HepG2 (cell line): ENCODE results near the gene ZNF222. TPM values are rescaled to one million over a fixed set of nuclear protein-coding genes. Genes with fewer than 3 reads are reported as not detected.

Experiments used
- CREB1 ChIP-seq, 2 experiments: fragments of 450-650 bp in 1 of 2; IDR thresholded peaks; 2 replicates each; pipeline ENCODE4 v1.6.1; 2016 to 2017; ENCODE audit warnings: control low read depth in 1 of 2, mild to moderate bottlenecking in 1 of 2, missing compliant biosample characterization in 1 of 2, missing genetic modification characterization in 1 of 2
- FIP1L1 ChIP-seq: fragments of 200-400 bp; formaldehyde crosslinking; IDR thresholded peaks from 2 replicates; pipeline ENCODE4 v1.6.1; 2018; ENCODE audit warnings: low read depth, mild to moderate bottlenecking, low read length, moderate library complexity, borderline replicate concordance; ENCODE audit not compliant: insufficient read depth
- JUN ChIP-seq: sonication (generic); formaldehyde crosslinking; IDR thresholded peaks from 2 replicates; pipeline ENCODE4 v1.4.0; 2020; ENCODE audit warnings: mild to moderate bottlenecking, missing genetic modification reagents
- KAT8 ChIP-seq: IDR thresholded peaks from 2 replicates; pipeline ENCODE4 v1.6.1; 2016; ENCODE audit warnings: missing genetic modification reagents, missing compliant biosample characterization
- KDM2A ChIP-seq: sonication (generic); formaldehyde crosslinking; IDR thresholded peaks from 2 replicates; pipeline ENCODE4 v1.4.0; 2020; ENCODE audit warnings: low read depth, missing genetic modification reagents, borderline replicate concordance
- MXD4 ChIP-seq: IDR thresholded peaks from 2 replicates; pipeline ENCODE4 v1.6.1; 2016; ENCODE audit warnings: mild to moderate bottlenecking, missing biosample characterization, missing genetic modification reagents
- PCBP1 ChIP-seq: fragments of 200-400 bp; formaldehyde crosslinking; IDR thresholded peaks from 2 replicates; pipeline ENCODE4 v1.6.1; 2017; ENCODE audit warnings: mild to moderate bottlenecking, low read depth, low read length, borderline replicate concordance
- SETDB1 ChIP-seq: sonication (generic); formaldehyde crosslinking; IDR thresholded peaks from 2 replicates; pipeline ENCODE4 v1.5.1; 2020; ENCODE audit warnings: missing genetic modification reagents, mild to moderate bottlenecking, borderline replicate concordance
- SMAD3 ChIP-seq: sonication (generic); formaldehyde crosslinking; IDR thresholded peaks from 2 replicates; pipeline ENCODE4 v1.4.0; 2020; ENCODE audit warnings: missing genetic modification reagents
- SRY ChIP-seq: sonication (generic); formaldehyde crosslinking; IDR thresholded peaks from 2 replicates; pipeline ENCODE4 v1.8.0; 2022; ENCODE audit warnings: mild to moderate bottlenecking, missing genetic modification reagents
- TAF15 ChIP-seq: fragments of 200-400 bp; formaldehyde crosslinking; IDR thresholded peaks from one replicate; pipeline ENCODE4 v1.6.1; 2018; ENCODE audit warnings: mild to moderate bottlenecking, low read depth, low read length; ENCODE audit not compliant: poor library complexity, severe bottlenecking
- ZBTB42 ChIP-seq: sonication (generic); formaldehyde crosslinking; IDR thresholded peaks from 2 replicates; pipeline ENCODE4 v1.5.0; 2020; ENCODE audit warnings: mild to moderate bottlenecking, missing genetic modification reagents
- ZNF546 ChIP-seq: sonication (generic); formaldehyde crosslinking; conservative IDR thresholded peaks from 2 replicates; pipeline ENCODE4 v1.8.1; 2023; ENCODE audit warnings: mild to moderate bottlenecking, missing genetic modification reagents
- ZNF780A ChIP-seq: sonication (generic); formaldehyde crosslinking; IDR thresholded peaks from 2 replicates; pipeline ENCODE4 v1.8.0; 2022; ENCODE audit warnings: mild to moderate bottlenecking, missing genetic modification reagents, moderate library complexity
- ZNF782 ChIP-seq: sonication (generic); formaldehyde crosslinking; IDR thresholded peaks from 2 replicates; pipeline ENCODE4 v1.4.0; 2020; ENCODE audit warnings: missing genetic modification reagents, mild to moderate bottlenecking, borderline replicate concordance
- polyA plus RNA-seq, 8 experiments: library from polyadenylated mRNA; depleted of rRNA in 3 of 8; stranded (reverse) in 7 of 8; unstranded in 1 of 8; fragments of >200 nt; fragmentation: Illumina TruSeq in 4 of 8; extraction: Trizol in 4 of 8; gene quantifications; 2 replicates each; pipeline versions ENCODE4 v1.2.1 to v1.2.3, GENCODE V29; 2011 to 2016; ENCODE audit warnings: low read depth in 4 of 8, missing spikeins in 1 of 8, mixed read lengths in 1 of 8; ENCODE audit not compliant: insufficient read depth in 1 of 8
- total RNA-seq, 5 experiments: library from RNA; depleted of rRNA; stranded (reverse); fragments of >200 nt; fragmentation: Illumina TruSeq; extraction: Trizol; gene quantifications; 2 replicates each; pipeline ENCODE4 v1.2.3, GENCODE V29; 2016; ENCODE audit warnings: low read depth in 1 of 5
- TF ChIP-seq, protein P1 (sequence below): sonication (generic); formaldehyde crosslinking; IDR thresholded peaks from 2 replicates; pipeline ENCODE4 v1.4.0; 2020; ENCODE audit warnings: mild to moderate bottlenecking, missing genetic modification reagents
- TF ChIP-seq, protein P2 (sequence below): sonication (generic); formaldehyde crosslinking; IDR thresholded peaks from 2 replicates; pipeline ENCODE4 v1.5.0; 2020; ENCODE audit warnings: missing genetic modification reagents
- TF ChIP-seq, protein P3 (sequence below): sonication (generic); formaldehyde crosslinking; IDR thresholded peaks from 2 replicates; pipeline ENCODE4 v1.5.1; 2020; ENCODE audit warnings: missing genetic modification reagents, mild to moderate bottlenecking, borderline replicate concordance
- TF ChIP-seq, protein P4 (sequence below): sonication (generic); formaldehyde crosslinking; IDR thresholded peaks from 2 replicates; pipeline ENCODE4 v1.5.1; 2020; ENCODE audit warnings: mild to moderate bottlenecking, moderate library complexity, missing genetic modification reagents
- TF ChIP-seq, protein P5 (sequence below): sonication (generic); formaldehyde crosslinking; IDR thresholded peaks from 2 replicates; pipeline ENCODE4 v1.5.0; 2020; ENCODE audit warnings: mild to moderate bottlenecking, missing genetic modification reagents

ZNF222 gene
- total and polyA plus RNA-seq, 2 of the 13 experiments (the other 11 are each of a cell fraction or from before 2014, with no cell fraction given): 2.2 to 6.2 TPM

DNA sequence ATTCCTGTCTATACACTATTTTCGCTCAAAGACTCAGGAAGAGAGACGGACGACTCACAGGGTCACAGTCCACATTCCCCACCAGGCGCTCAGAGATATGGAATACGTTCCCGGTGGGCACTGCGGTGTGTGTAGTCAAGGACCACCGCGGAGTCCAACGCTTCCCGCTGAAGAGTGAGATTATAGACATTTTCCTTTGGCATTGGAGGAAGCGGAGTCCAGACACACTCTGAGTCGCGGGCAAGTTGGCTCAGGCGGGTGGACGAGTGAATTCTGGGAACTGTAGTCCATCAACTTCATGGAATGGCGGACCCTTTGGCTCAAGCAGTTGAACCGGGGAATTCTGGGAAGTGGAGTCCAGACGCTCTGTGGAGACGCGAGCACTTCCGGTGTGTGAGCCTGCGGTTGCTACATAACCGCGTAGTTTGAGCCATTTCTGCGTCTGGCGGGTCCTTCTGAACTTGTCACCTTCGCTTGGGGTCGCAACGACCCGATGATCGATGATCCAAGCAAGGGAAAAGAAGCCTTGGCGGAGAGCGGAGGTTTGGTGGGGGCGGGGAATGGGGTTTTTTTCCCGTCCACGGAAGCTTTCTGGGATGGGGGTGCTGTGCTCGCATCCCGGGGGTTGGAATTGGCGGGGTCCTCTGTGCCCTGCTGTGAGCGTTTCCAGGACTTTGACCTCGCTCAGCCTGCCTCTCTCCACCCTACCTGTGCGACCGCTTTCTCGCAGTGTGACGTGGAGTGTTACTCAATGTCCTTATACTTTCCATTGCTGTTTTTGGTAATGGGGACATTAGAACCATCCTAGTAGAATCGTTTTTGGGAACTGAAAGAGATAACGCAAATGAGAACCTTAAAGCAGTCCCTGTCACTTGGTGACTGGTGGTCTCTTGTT is 22.4 kb upstream of the ZNF222 start, which contains the start of gene ZNF230 (continued):
- TF ChIP-seq, protein P1, sequence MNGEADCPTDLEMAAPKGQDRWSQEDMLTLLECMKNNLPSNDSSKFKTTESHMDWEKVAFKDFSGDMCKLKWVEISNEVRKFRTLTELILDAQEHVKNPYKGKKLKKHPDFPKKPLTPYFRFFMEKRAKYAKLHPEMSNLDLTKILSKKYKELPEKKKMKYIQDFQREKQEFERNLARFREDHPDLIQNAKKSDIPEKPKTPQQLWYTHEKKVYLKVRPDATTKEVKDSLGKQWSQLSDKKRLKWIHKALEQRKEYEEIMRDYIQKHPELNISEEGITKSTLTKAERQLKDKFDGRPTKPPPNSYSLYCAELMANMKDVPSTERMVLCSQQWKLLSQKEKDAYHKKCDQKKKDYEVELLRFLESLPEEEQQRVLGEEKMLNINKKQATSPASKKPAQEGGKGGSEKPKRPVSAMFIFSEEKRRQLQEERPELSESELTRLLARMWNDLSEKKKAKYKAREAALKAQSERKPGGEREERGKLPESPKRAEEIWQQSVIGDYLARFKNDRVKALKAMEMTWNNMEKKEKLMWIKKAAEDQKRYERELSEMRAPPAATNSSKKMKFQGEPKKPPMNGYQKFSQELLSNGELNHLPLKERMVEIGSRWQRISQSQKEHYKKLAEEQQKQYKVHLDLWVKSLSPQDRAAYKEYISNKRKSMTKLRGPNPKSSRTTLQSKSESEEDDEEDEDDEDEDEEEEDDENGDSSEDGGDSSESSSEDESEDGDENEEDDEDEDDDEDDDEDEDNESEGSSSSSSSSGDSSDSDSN (CRISPR knock-in tag): peak; percentile 59
- TF ChIP-seq, protein P2, sequence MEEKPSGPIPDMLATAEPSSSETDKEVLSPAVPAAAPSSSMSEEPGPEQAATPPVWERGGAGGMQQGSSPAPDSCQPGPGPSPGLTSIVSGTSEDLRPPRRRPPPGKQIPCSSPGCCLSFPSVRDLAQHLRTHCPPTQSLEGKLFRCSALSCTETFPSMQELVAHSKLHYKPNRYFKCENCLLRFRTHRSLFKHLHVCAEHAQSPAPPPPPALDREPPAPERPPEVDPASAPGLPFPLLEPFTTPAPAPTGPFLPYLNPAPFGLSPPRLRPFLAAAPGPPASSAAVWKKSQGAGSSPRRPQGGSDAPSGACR (CRISPR knock-in tag): no peak
- TF ChIP-seq SMAD3 (CRISPR knock-in tag): no peak
- TF ChIP-seq ZNF546 (CRISPR knock-in tag): 0 out of 2 replicates have a peak, but pooled peaks have one; percentile 42
- no peak for TF ChIP-seq SRY (CRISPR knock-in tag)
- no peak for TF ChIP-seq PCBP1
- TF ChIP-seq MXD4 (CRISPR knock-in tag): no peak
- TF ChIP-seq KAT8 (CRISPR knock-in tag): peak; percentile 91
- TF ChIP-seq FIP1L1: no peak
- no peak for TF ChIP-seq ZNF780A
- TF ChIP-seq ZBTB42 (CRISPR knock-in tag): no peak
- 0 out of 2 replicates have a peak, but pooled peaks have one; percentile 42 for TF ChIP-seq KDM2A (CRISPR knock-in tag)
- TF ChIP-seq, protein P3, sequence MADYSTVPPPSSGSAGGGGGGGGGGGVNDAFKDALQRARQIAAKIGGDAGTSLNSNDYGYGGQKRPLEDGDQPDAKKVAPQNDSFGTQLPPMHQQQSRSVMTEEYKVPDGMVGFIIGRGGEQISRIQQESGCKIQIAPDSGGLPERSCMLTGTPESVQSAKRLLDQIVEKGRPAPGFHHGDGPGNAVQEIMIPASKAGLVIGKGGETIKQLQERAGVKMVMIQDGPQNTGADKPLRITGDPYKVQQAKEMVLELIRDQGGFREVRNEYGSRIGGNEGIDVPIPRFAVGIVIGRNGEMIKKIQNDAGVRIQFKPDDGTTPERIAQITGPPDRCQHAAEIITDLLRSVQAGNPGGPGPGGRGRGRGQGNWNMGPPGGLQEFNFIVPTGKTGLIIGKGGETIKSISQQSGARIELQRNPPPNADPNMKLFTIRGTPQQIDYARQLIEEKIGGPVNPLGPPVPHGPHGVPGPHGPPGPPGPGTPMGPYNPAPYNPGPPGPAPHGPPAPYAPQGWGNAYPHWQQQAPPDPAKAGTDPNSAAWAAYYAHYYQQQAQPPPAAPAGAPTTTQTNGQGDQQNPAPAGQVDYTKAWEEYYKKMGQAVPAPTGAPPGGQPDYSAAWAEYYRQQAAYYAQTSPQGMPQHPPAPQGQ: no peak
- TF ChIP-seq TAF15: no peak
- TF ChIP-seq CREB1 (IDR thresholded peaks at IDR 0.05): peak; percentile 56; the same call in 1 of the 2 replicates
- peak; percentile 87 for TF ChIP-seq CREB1 (CRISPR knock-in tag; IDR thresholded peaks at IDR 0.05)
- TF ChIP-seq SETDB1 (CRISPR knock-in tag): no peak
- TF ChIP-seq ZNF782 (CRISPR knock-in tag): 0 out of 2 replicates have a peak, but pooled peaks have one; percentile 58
- TF ChIP-seq, protein P4, sequence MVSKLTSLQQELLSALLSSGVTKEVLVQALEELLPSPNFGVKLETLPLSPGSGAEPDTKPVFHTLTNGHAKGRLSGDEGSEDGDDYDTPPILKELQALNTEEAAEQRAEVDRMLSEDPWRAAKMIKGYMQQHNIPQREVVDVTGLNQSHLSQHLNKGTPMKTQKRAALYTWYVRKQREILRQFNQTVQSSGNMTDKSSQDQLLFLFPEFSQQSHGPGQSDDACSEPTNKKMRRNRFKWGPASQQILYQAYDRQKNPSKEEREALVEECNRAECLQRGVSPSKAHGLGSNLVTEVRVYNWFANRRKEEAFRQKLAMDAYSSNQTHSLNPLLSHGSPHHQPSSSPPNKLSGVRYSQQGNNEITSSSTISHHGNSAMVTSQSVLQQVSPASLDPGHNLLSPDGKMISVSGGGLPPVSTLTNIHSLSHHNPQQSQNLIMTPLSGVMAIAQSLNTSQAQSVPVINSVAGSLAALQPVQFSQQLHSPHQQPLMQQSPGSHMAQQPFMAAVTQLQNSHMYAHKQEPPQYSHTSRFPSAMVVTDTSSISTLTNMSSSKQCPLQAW (CRISPR knock-in tag): peak; percentile 16; the same call in 1 of the 2 replicates
- TF ChIP-seq, protein P5, sequence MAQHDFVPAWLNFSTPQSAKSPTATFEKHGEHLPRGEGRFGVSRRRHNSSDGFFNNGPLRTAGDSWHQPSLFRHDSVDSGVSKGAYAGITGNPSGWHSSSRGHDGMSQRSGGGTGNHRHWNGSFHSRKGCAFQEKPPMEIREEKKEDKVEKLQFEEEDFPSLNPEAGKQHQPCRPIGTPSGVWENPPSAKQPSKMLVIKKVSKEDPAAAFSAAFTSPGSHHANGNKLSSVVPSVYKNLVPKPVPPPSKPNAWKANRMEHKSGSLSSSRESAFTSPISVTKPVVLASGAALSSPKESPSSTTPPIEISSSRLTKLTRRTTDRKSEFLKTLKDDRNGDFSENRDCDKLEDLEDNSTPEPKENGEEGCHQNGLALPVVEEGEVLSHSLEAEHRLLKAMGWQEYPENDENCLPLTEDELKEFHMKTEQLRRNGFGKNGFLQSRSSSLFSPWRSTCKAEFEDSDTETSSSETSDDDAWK (CRISPR knock-in tag): no peak
- no peak for TF ChIP-seq JUN
